Measurements from ENCODE around the gene FAM3A. TPM values are rescaled to one million over a fixed set of nuclear protein-coding genes. Genes with fewer than 3 reads are reported as not detected.
A peak's percentile ranks its signal among the peaks of the same experiment; 100 is the strongest.

Gene FAM3A
- total and polyA plus RNA-seq, 4 donors, result 16.1 to 60.3 (median 39.9) TPM

GRCh38 chrX:154488336-154489075, 27.5 kb downstream of the FAM3A start:
- no peak overlapping the region for H3K4me3 ChIP-seq (ENCODE audit: low read depth, low read length)
- peaks cover 32% of the 10 kb centered on the region for H3K36me3 ChIP-seq (ENCODE audit: control insufficient read depth, insufficient read depth, low read length)
- 91% methylated on average over 19 of the region's 20 CpGs for WGBS (ENCODE audit: insufficient coverage)
- no peaks in the 10 kb centered on the region for H3K9me3 ChIP-seq (ENCODE audit: control insufficient read depth, insufficient read depth, low read length)
- H3K27ac ChIP-seq (ENCODE audit: low read depth, low read length), result no peak overlapping the region
- H3K27me3 ChIP-seq (ENCODE audit: control insufficient read depth, insufficient read depth, low read length), result no peaks in the 10 kb centered on the region
- DNase-seq (ENCODE audit: low read depth in 4 of 6, low spot score in 6 of 6), result no peak
- H3K4me1 ChIP-seq (ENCODE audit: control insufficient read depth, insufficient read depth, low read length), result peaks cover 45% of the 10 kb centered on the region

- Histone ChIP-seq H3K27me3 (ENCODE audit: control insufficient read depth, insufficient read depth, low read length) (no peaks in the 10 kb centered on the region), H3K36me3 (ENCODE audit: control insufficient read depth, insufficient read depth, low read length) (peaks cover 35% of the 10 kb centered on the region), H3K9me3 (ENCODE audit: control insufficient read depth, insufficient read depth, low read length) (no peaks in the 10 kb centered on the region), H3K4me3 (ENCODE audit: low read depth, low read length) (no peak overlapping the region), H3K27ac (ENCODE audit: low read depth, low read length) (no peak overlapping the region), H3K4me1 (ENCODE audit: control insufficient read depth, insufficient read depth, low read length) (peaks cover 45% of the 10 kb centered on the region)
- no peak for DNase-seq (ENCODE audit: low read depth in 4 of 6, low spot score in 6 of 6)
- 89% methylated on average over 28 of the region's 28 CpGs for WGBS (ENCODE audit: insufficient coverage)
Measured at GRCh38 chrX:154487518-154488290, 28.3 kb downstream of the FAM3A start.

GRCh38 chrX:154486396-154487207, 29.4 kb downstream of the FAM3A start, which contains the start of gene UBL4A:
Gene UBL4A (minus strand): TSS chrX:154486615. CDS start chrX:154486584, 31 bp downstream.
- H3K4me3 ChIP-seq (ENCODE audit: low read depth, low read length), result peak within 1 kb of the TSS; percentile 45
- no peaks in the 10 kb centered on the region for H3K9me3 ChIP-seq (ENCODE audit: control insufficient read depth, insufficient read depth, low read length)
- peaks cover 45% of the 10 kb centered on the region for H3K4me1 ChIP-seq (ENCODE audit: control insufficient read depth, insufficient read depth, low read length)
- H3K27ac ChIP-seq (ENCODE audit: low read depth, low read length), result peak within 1 kb of the TSS; percentile 25
- DNase-seq (ENCODE audit: low read depth in 4 of 6, low spot score in 6 of 6), result peak in 2 of 6 donors; percentile 58 to 71
- H3K36me3 ChIP-seq (ENCODE audit: control insufficient read depth, insufficient read depth, low read length), result peaks cover 37% of the 10 kb centered on the region
- H3K27me3 ChIP-seq (ENCODE audit: control insufficient read depth, insufficient read depth, low read length), result no peaks in the 10 kb centered on the region
- WGBS (ENCODE audit: insufficient coverage), result 22% methylated on average over 84 of the region's 95 CpGs

- no peaks in the 10 kb centered on the region for H3K27me3 ChIP-seq (ENCODE audit: control insufficient read depth, insufficient read depth, low read length)
- WGBS (ENCODE audit: insufficient coverage), result 24% methylated on average over 35 of the region's 35 CpGs
Measured at GRCh38 chrX:154486052-154486395, 30.0 kb downstream of the FAM3A start.

GRCh38 chrX:154485150-154486051, 30.6 kb downstream of the FAM3A start:
- Histone ChIP-seq H3K9me3 (ENCODE audit: control insufficient read depth, insufficient read depth, low read length) (no peaks in the 10 kb centered on the region), H3K4me3 (ENCODE audit: low read depth, low read length) (peak overlapping the region; percentile 16), H3K36me3 (ENCODE audit: control insufficient read depth, insufficient read depth, low read length) (peaks cover 37% of the 10 kb centered on the region), H3K27me3 (ENCODE audit: control insufficient read depth, insufficient read depth, low read length) (no peaks in the 10 kb centered on the region), H3K27ac (ENCODE audit: low read depth, low read length) (no peak overlapping the region), H3K4me1 (ENCODE audit: control insufficient read depth, insufficient read depth, low read length) (peaks cover 40% of the 10 kb centered on the region)
- peak in 1 of 6 donors; percentile 21 for DNase-seq (ENCODE audit: low read depth in 4 of 6, low spot score in 6 of 6)
- WGBS (ENCODE audit: insufficient coverage), result 57% methylated on average over 35 of the region's 35 CpGs

More at GRCh38 chrX:154486052-154486395, 30.0 kb downstream of the FAM3A start:
- peak in 2 of 6 donors; percentile 10 to 33 for DNase-seq (ENCODE audit: low read depth in 4 of 6, low spot score in 6 of 6)
- Histone ChIP-seq H3K4me3 (ENCODE audit: low read depth, low read length) (peak overlapping the region; percentile 45), H3K27ac (ENCODE audit: low read depth, low read length) (no peak overlapping the region), H3K9me3 (ENCODE audit: control insufficient read depth, insufficient read depth, low read length) (no peaks in the 10 kb centered on the region), H3K36me3 (ENCODE audit: control insufficient read depth, insufficient read depth, low read length) (peaks cover 37% of the 10 kb centered on the region), H3K4me1 (ENCODE audit: control insufficient read depth, insufficient read depth, low read length) (peaks cover 42% of the 10 kb centered on the region)

GRCh38 chrX:154484255-154485149, 31.5 kb downstream of the FAM3A start:
- Histone ChIP-seq H3K9me3 (ENCODE audit: control insufficient read depth, insufficient read depth, low read length) (no peaks in the 10 kb centered on the region), H3K36me3 (ENCODE audit: control insufficient read depth, insufficient read depth, low read length) (peaks cover 37% of the 10 kb centered on the region), H3K27me3 (ENCODE audit: control insufficient read depth, insufficient read depth, low read length) (no peaks in the 10 kb centered on the region), H3K4me1 (ENCODE audit: control insufficient read depth, insufficient read depth, low read length) (peaks cover 34% of the 10 kb centered on the region), H3K4me3 (ENCODE audit: low read depth, low read length) (no peak overlapping the region), H3K27ac (ENCODE audit: low read depth, low read length) (no peak overlapping the region)
- WGBS (ENCODE audit: insufficient coverage), result 87% methylated on average over 14 of the region's 16 CpGs
- DNase-seq (ENCODE audit: low read depth in 4 of 6, low spot score in 6 of 6), result no peak

- H3K4me3 ChIP-seq (ENCODE audit: low read depth, low read length), result no peak overlapping the region
Measured at GRCh38 chrX:154483325-154483724, 32.7 kb downstream of the FAM3A start.

GRCh38 chrX:154482786-154483185, 33.2 kb downstream of the FAM3A start:
- Histone ChIP-seq H3K27me3 (ENCODE audit: control insufficient read depth, insufficient read depth, low read length) (no peaks in the 10 kb centered on the region), H3K4me3 (ENCODE audit: low read depth, low read length) (no peak overlapping the region), H3K9me3 (ENCODE audit: control insufficient read depth, insufficient read depth, low read length) (no peaks in the 10 kb centered on the region), H3K27ac (ENCODE audit: low read depth, low read length) (no peak overlapping the region), H3K36me3 (ENCODE audit: control insufficient read depth, insufficient read depth, low read length) (peaks cover 24% of the 10 kb centered on the region), H3K4me1 (ENCODE audit: control insufficient read depth, insufficient read depth, low read length) (peaks cover 42% of the 10 kb centered on the region)
- 69% methylated on average over 7 of the region's 7 CpGs for WGBS (ENCODE audit: insufficient coverage)
- DNase-seq (ENCODE audit: low read depth in 4 of 6, low spot score in 6 of 6), result no peak

More at GRCh38 chrX:154483325-154483724, 32.7 kb downstream of the FAM3A start:
- DNase-seq (ENCODE audit: low read depth in 4 of 6, low spot score in 6 of 6), result no peak
- H3K36me3 ChIP-seq (ENCODE audit: control insufficient read depth, insufficient read depth, low read length), result peaks cover 30% of the 10 kb centered on the region
- no peaks in the 10 kb centered on the region for H3K27me3 ChIP-seq (ENCODE audit: control insufficient read depth, insufficient read depth, low read length)
- H3K27ac ChIP-seq (ENCODE audit: low read depth, low read length), result no peak overlapping the region
- 63% methylated on average over 6 of the region's 7 CpGs for WGBS (ENCODE audit: insufficient coverage)
- H3K4me1 ChIP-seq (ENCODE audit: control insufficient read depth, insufficient read depth, low read length), result peaks cover 36% of the 10 kb centered on the region
- no peaks in the 10 kb centered on the region for H3K9me3 ChIP-seq (ENCODE audit: control insufficient read depth, insufficient read depth, low read length)
